IPS-15b (cell line): ENCODE measurements around the gene CD82.

ENCODE experiments used
- H3K27me3 ChIP-seq: one replicate; pipeline ENCODE4 v1.6.1; 2013; ENCODE audit warnings: low read length; ENCODE audit not compliant: control insufficient read depth, insufficient read depth
- H3K36me3 ChIP-seq: one replicate; pipeline ENCODE4 v1.6.1; 2013; ENCODE audit warnings: low read length; ENCODE audit not compliant: control insufficient read depth, insufficient read depth
- H3K4me1 ChIP-seq: one replicate; pipeline ENCODE4 v1.6.1; 2013; ENCODE audit warnings: mild to moderate bottlenecking, low read length; ENCODE audit not compliant: control insufficient read depth, insufficient read depth
- H3K4me3 ChIP-seq: one replicate; pipeline ENCODE4 v1.5.1; 2013; ENCODE audit warnings: low read depth, low read length
- H3K9ac ChIP-seq: one replicate; pipeline ENCODE4 v1.6.1; 2013; ENCODE audit warnings: low read depth, mild to moderate bottlenecking, low read length
- H3K9me3 ChIP-seq: one replicate; pipeline ENCODE4 v1.6.1; 2013; ENCODE audit warnings: mild to moderate bottlenecking, low read length; ENCODE audit not compliant: control insufficient read depth, insufficient read depth

Gene CD82

DNA sequence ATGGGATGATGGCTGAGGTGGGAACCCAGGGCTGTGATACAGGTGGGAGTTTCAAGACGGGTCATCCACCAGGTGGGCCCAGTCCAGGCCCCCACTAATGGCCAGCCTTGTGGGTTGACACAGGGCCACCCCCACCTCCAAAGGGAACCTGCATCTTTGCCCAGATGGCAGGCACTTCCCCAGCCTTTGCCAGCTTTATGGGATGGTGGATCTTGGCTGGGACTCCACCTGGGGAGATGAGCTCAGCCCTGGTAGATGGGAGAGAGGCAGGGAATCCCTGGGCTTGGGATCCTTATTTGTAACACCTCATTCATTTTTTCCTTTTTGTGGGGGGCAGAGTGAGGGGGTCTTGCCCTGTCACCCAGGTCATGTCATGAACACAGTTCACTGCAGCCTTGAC, 33.4 kb downstream of the CD82 start:
- Histone ChIP-seq H3K9ac (no peak overlapping the region), H3K36me3 (no peaks in the 10 kb centered on the region), H3K4me1 (peaks cover 6% of the 10 kb centered on the region), H3K9me3 (no peaks in the 10 kb centered on the region), H3K4me3 (no peak overlapping the region), H3K27me3 (no peaks in the 10 kb centered on the region)

- Histone ChIP-seq H3K9ac (no peak overlapping the region), H3K27me3 (no peaks in the 10 kb centered on the region), H3K36me3 (no peaks in the 10 kb centered on the region), H3K4me3 (no peak overlapping the region), H3K4me1 (peaks cover 6% of the 10 kb centered on the region), H3K9me3 (no peaks in the 10 kb centered on the region)
Observed at GRCh38 chr11:44600261-44600660, 34.8 kb downstream of the CD82 start.

GRCh38 chr11:44600839-44601383, 35.4 kb downstream of the CD82 start:
- Histone ChIP-seq H3K9ac (no peak overlapping the region), H3K36me3 (no peaks in the 10 kb centered on the region), H3K9me3 (no peaks in the 10 kb centered on the region), H3K4me1 (peaks cover 6% of the 10 kb centered on the region), H3K4me3 (no peak overlapping the region), H3K27me3 (no peaks in the 10 kb centered on the region)

DNA sequence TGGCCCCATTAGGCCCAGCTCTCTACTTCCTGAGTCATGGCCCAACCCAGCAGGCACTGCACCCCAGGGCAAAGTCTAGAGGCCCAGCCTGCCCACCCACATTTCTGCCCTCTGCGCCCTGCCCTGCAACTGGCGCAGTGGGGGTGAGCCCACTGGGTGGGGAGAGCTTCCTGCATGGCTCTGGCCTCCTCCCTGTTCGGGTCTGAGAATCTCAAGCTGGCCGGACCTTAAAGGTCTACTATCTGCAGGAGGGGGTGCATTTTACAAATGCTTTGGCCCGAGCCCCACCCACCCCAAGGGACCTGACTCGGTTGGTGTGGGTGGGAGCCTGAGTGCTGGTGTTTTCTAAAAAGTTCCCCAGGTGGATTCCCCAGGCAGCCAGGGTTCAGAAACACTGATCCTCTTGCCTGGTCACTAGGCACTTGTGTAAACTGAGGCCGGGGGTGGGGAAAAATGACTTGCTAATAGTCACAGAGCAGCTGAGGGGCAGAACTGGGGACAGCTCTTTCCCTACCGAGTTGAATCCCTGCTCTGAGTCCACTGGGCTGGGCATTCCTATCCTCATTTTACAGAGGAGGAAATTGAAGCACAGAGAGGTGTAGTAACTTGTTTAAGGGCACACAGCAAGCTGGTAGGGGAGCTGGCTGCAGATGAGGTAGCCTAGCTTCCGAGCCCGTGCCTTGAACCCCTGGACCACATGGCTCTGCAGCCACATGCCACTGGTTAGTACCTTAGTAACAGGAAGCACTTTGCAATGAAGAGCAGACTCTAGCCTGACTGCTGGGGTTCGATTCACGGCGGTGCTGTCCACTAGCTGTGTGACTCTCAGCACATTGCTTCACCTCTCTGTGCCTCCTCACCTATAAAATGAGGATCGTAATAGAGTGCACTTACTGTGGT, 36.3 kb downstream of the CD82 start:
- H3K9ac ChIP-seq = no peak overlapping the region
- H3K4me1 ChIP-seq = peaks cover 2% of the 10 kb centered on the region
- no peaks in the 10 kb centered on the region for H3K36me3 ChIP-seq

GRCh38 chr11:44602891-44603310, 37.4 kb downstream of the CD82 start:
- H3K9ac ChIP-seq = no peak overlapping the region
- no peak overlapping the region for H3K4me3 ChIP-seq
- H3K4me1 ChIP-seq = peaks cover 2% of the 10 kb centered on the region
- H3K36me3 ChIP-seq = no peaks in the 10 kb centered on the region
- H3K9me3 ChIP-seq = no peaks in the 10 kb centered on the region
- H3K27me3 ChIP-seq = no peaks in the 10 kb centered on the region

More for the DNA sequence above, 36.3 kb downstream of the CD82 start:
- no peaks in the 10 kb centered on the region for H3K9me3 ChIP-seq
- no peak overlapping the region for H3K4me3 ChIP-seq
- no peaks in the 10 kb centered on the region for H3K27me3 ChIP-seq

DNA sequence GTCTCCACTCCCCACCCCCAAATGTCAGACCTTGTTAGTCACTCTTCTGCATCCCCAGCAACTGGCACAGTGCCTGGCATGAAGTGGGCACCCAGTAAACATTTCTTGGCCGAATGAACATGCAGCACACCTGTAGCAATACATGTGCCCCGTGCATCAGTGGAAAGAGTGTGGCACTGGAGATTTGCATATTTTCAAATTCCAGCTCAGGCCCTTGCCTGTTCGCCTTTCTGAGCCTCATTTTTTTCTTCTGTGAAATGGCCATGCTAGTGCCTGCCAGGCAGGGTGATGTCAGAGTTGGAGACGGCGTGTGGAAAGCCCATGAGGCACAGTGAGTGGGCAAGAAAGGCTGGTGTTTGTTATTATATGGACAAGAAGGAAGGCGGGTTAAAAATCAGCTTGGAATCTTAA, 38.7 kb downstream of the CD82 start:
- H3K9me3 ChIP-seq = no peaks in the 10 kb centered on the region
- H3K27me3 ChIP-seq = no peaks in the 10 kb centered on the region
- no peak overlapping the region for H3K9ac ChIP-seq
- no peaks in the 10 kb centered on the region for H3K36me3 ChIP-seq
- H3K4me1 ChIP-seq = peaks cover 2% of the 10 kb centered on the region
- no peak overlapping the region for H3K4me3 ChIP-seq

- H3K4me1 ChIP-seq = peaks cover 2% of the 10 kb centered on the region
- H3K9me3 ChIP-seq = no peaks in the 10 kb centered on the region
- no peak overlapping the region for H3K9ac ChIP-seq
- H3K27me3 ChIP-seq = no peaks in the 10 kb centered on the region
- no peak overlapping the region for H3K4me3 ChIP-seq
- no peaks in the 10 kb centered on the region for H3K36me3 ChIP-seq
Observed at GRCh38 chr11:44605068-44605708, 39.7 kb downstream of the CD82 start.

- Histone ChIP-seq H3K4me3 (no peak overlapping the region), H3K4me1 (no peaks in the 10 kb centered on the region), H3K27me3 (no peaks in the 10 kb centered on the region), H3K9ac (no peak overlapping the region), H3K36me3 (no peaks in the 10 kb centered on the region), H3K9me3 (no peaks in the 10 kb centered on the region)
Observed at GRCh38 chr11:44605965-44606364, 40.5 kb downstream of the CD82 start.

DNA sequence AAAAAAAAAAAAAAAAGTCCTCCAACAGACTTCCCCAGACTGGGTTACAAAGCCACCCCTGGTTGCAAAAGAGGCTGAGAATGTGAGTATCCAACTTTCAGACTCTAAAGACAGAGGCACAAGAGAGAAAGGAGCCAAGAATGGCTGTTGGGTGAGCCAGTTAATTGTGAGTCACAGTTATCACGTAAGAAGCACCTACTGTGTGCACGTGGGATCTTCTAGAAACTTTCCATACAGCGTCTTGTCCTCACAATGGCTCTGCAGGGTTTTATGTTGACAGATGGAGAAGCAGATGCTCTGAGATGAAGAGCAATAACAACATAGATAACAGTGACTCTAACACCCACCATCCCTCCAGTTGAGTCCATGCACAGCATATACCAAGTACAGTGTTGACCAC, 41.0 kb downstream of the CD82 start:
- H3K4me1 ChIP-seq = no peaks in the 10 kb centered on the region
- H3K27me3 ChIP-seq = no peaks in the 10 kb centered on the region

DNA sequence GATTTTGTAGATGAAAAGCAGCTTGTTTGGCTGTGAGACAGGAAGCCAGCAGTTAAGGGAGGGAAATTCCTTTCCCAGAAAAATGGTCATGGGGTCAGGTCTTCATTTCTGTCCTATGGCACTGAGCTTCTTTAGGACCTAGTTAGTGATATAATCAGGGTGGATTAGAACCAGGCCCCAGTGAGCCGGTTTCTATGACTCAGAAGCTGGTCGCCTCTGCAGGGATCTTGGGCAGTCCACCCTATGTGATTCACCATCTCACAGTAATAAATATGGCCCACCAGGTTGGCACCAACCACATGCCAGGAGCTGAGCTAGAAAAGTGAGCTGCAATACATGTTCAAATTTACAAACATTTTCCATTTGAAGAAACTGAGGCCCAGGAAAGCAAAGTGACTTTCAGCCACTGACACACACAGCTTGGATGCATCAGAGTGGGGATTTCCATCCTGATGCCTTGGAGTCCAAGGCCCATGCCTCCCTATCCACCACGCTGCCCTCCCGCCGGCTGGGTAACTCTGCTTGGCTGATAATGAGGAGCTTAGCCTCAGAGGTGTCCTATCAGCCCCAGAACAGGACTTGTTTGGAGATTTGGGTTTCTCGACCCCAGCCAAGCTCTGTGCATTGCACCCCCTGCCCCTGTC, 42.0 kb downstream of the CD82 start:
- H3K27me3 ChIP-seq = no peaks in the 10 kb centered on the region

More for the DNA sequence above, 41.0 kb downstream of the CD82 start:
- Histone ChIP-seq H3K4me3 (no peak overlapping the region), H3K9ac (no peak overlapping the region), H3K36me3 (no peaks in the 10 kb centered on the region), H3K9me3 (no peaks in the 10 kb centered on the region)

DNA sequence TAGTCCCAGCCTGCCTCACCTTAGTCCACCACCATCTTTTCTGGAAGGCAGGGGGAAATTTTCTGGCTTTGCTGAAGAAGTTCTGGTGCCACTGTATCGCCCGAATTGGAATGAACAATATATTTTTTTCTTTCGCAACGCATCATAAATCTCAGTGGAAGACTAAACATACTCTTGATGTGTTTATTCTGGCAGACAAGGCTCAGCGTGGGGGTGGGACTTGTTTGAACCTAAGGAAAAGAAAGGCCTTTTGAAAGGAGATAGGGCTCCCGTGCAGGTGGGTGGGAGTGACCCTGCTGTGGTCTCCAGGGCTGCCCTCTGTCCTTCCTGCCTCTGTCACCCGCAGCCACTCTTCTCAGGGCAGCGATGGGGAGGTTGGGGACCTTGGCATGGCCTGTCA, 42.5 kb downstream of the CD82 start:
- Histone ChIP-seq H3K9me3 (no peaks in the 10 kb centered on the region), H3K27me3 (no peaks in the 10 kb centered on the region), H3K4me1 (no peaks in the 10 kb centered on the region), H3K9ac (no peak overlapping the region), H3K36me3 (no peaks in the 10 kb centered on the region), H3K4me3 (no peak overlapping the region)

More for the DNA sequence above, 42.0 kb downstream of the CD82 start:
- Histone ChIP-seq H3K4me3 (no peak overlapping the region), H3K9me3 (no peaks in the 10 kb centered on the region), H3K9ac (no peak overlapping the region), H3K4me1 (no peaks in the 10 kb centered on the region), H3K36me3 (no peaks in the 10 kb centered on the region)
